GM21381 (cell line): Measurements from ENCODE around the gene TRPM1.

Source experiments
- ATAC-seq: cut with Tn5 transposase; IDR thresholded peaks from one replicate; pipeline ENCODE4 v1.9.1; 2021; ENCODE audit warnings: mild to moderate bottlenecking, moderate library complexity; ENCODE audit not compliant: unreplicated experiment

TRPM1 gene

GRCh38 chr15:31023841-31024240 lies 77.7 kb downstream of the TRPM1 start:
- no peak for ATAC-seq

- no peak for ATAC-seq
Measured at GRCh38 chr15:31021067-31021665, 80.4 kb downstream of the TRPM1 start.

- no peak for ATAC-seq
Measured at GRCh38 chr15:31020542-31020941, 81.0 kb downstream of the TRPM1 start.

- ATAC-seq, result no peak
Measured at GRCh38 chr15:31019986-31020385, 81.5 kb downstream of the TRPM1 start.

- no peak for ATAC-seq
Measured at GRCh38 chr15:31017311-31017710, 84.2 kb downstream of the TRPM1 start.

GRCh38 chr15:31016446-31016915 lies 85.0 kb downstream of the TRPM1 start:
- no peak for ATAC-seq

GRCh38 chr15:31014608-31014925 lies 87.0 kb downstream of the TRPM1 start:
- ATAC-seq, result no peak

GRCh38 chr15:31013863-31014607 lies 87.5 kb downstream of the TRPM1 start:
- peak; percentile 77 for ATAC-seq

- ATAC-seq, result no peak
Measured at GRCh38 chr15:31012455-31012854, 89.1 kb downstream of the TRPM1 start.

GRCh38 chr15:31010036-31010435 lies 91.5 kb downstream of the TRPM1 start:
- no peak for ATAC-seq

- no peak for ATAC-seq
Measured at GRCh38 chr15:31005660-31006059, 95.9 kb downstream of the TRPM1 start.

- ATAC-seq, result peak; percentile 89
Measured at GRCh38 chr15:31004220-31004733, 97.2 kb downstream of the TRPM1 start.

GRCh38 chr15:31001702-31002101 lies 99.8 kb downstream of the TRPM1 start:
- ATAC-seq, result no peak

GRCh38 chr15:30999729-31000128 lies 101.8 kb downstream of the TRPM1 start:
- ATAC-seq, result no peak

- no peak for ATAC-seq
Measured at GRCh38 chr15:30997270-30997669, 104.3 kb downstream of the TRPM1 start.

- no peak for ATAC-seq
Measured at GRCh38 chr15:30992249-30992864, 109.2 kb downstream of the TRPM1 start.

- ATAC-seq, result peak; percentile 88
Measured at GRCh38 chr15:30991255-30992235, 110.0 kb downstream of the TRPM1 start, which contains the start of gene MTMR10. TSS of gene MTMR10 (minus strand) at chr15:30991628. CDS start at chr15:30991506, 122 bp downstream.

- peak; percentile 8 for ATAC-seq
Measured at GRCh38 chr15:30990446-30991254, 110.9 kb downstream of the TRPM1 start.

- ATAC-seq, result no peak
Measured at GRCh38 chr15:30990036-30990435, 111.5 kb downstream of the TRPM1 start.

GRCh38 chr15:30985081-30985531 lies 116.4 kb downstream of the TRPM1 start:
- no peak for ATAC-seq
